ENCODE measurements around the gene FMN1. TPM values are rescaled to one million over a fixed set of nuclear protein-coding genes. Genes with fewer than 3 reads are reported as not detected.
A peak's percentile ranks its signal among the peaks of the same experiment; 100 is the strongest.
"Not testable (repeated sequence)": the region's sequence is repeated elsewhere in the genome, so short reads cannot be mapped to it uniquely, and the experiment has no call there.

Gene FMN1
- total and polyA plus RNA-seq, 10 of the 15 experiments (the other 5 are each of a cell fraction or from before 2014, with no cell fraction given) = 0.05 to 0.16 (median 0.08) TPM; not detected in 4

- WGBS (ENCODE audit: insufficient coverage, insufficient replicate concordance, low lambda C conversion rate, missing lambda C conversion rate) = 13% methylated on average over 4 of the region's 4 CpGs
- in situ Hi-C loops (cut with MboI) = loop anchor here (10.0 kb wide), 1 partner anchor 287 kb away; no protein-coding TSS in a partner anchor
- SMC1A ChIA-PET (ENCODE audit: uncharacterized antibody, unreplicated experiment) = interaction anchor here (0.9 to 2.4 kb wide), 5 partner anchors 10 to 290 kb away, joined by 3 to 11 read pairs (median 3); no protein-coding TSS in a partner anchor
- Histone ChIP-seq H2AFZ (ENCODE audit: control insufficient read depth, low read depth, low read length) (no peak overlapping the region), H3K4me2 (ENCODE audit: control insufficient read depth, insufficient read depth) (no peak overlapping the region), H3K9ac (ENCODE audit: control insufficient read depth, insufficient read depth, low read length) (no peak overlapping the region), H3K9me3 (replicated peaks; ENCODE audit: control insufficient read depth, insufficient read depth, low read length) (no peaks in the 10 kb centered on the region), H3K27ac (ENCODE audit: control insufficient read depth, insufficient read depth) (no peak overlapping the region), H3K4me1 (ENCODE audit: control insufficient read depth, insufficient read depth, low read length) (no peaks in the 10 kb centered on the region), H3K79me2 (ENCODE audit: control insufficient read depth, insufficient read depth, low read length) (no peaks in the 10 kb centered on the region), H3K27me3 (replicated peaks in 1 of 2; ENCODE audit: control insufficient read depth in 2 of 2, insufficient read depth in 2 of 2, low read length in 1 of 2) (no peaks in the 10 kb centered on the region), H4K20me1 (ENCODE audit: control insufficient read depth, insufficient read depth) (no peaks in the 10 kb centered on the region), H3K4me3 (no peak overlapping the region), H3K36me3 (ENCODE audit: control insufficient read depth in 2 of 2, insufficient read depth in 2 of 2, low read length in 1 of 2) (no peaks in the 10 kb centered on the region)
- POLR2A ChIA-PET = no interaction called here
- intact Hi-C loops (cut with micrococcal nuclease; ENCODE audit: unreplicated experiment) = no loop called here
- TF ChIP-seq BHLHE40 (IDR thresholded peaks at IDR 0.05; ENCODE audit: borderline replicate concordance in 1 of 2, low read depth in 2 of 2, low read length in 1 of 2) = no peak
- no peak for TF ChIP-seq POLR2AphosphoS5 (IDR thresholded peaks at IDR 0.05; ENCODE audit: low read length)
- no peak for TF ChIP-seq ZBED1 (IDR thresholded peaks at IDR 0.05; ENCODE audit: borderline replicate concordance)
- no peak for TF ChIP-seq ETV6 (conservative IDR thresholded peaks at IDR 0.05 in 1 of 2, IDR thresholded peaks at IDR 0.05 in 1 of 2; ENCODE audit: borderline replicate concordance in 1 of 2, low read depth in 1 of 2)
- no peak for TF ChIP-seq SRF (IDR thresholded peaks at IDR 0.05; ENCODE audit: low read depth in 2 of 2, low read length in 2 of 2)
- no peak for TF ChIP-seq ZBTB40 (IDR thresholded peaks at IDR 0.05; ENCODE audit: borderline replicate concordance)
- TF ChIP-seq FOS (IDR thresholded peaks at IDR 0.05; ENCODE audit: borderline replicate concordance, extremely low read depth, insufficient read length) = no peak
- TF ChIP-seq ZNF207 (IDR thresholded peaks at IDR 0.05; ENCODE audit: borderline replicate concordance) = no peak
- TF ChIP-seq ESRRA (IDR thresholded peaks at IDR 0.05; ENCODE audit: low read length) = no peak
- TF ChIP-seq NR2C1 (IDR thresholded peaks at IDR 0.05) = no peak
- no peak for TF ChIP-seq EP300 (IDR thresholded peaks at IDR 0.05; ENCODE audit: borderline replicate concordance in 1 of 2, control insufficient read depth in 1 of 2, low read depth in 2 of 2, low read length in 2 of 2)
- CTCF ChIA-PET = interaction anchor here (0.7 to 8.1 kb wide), 4 partner anchors 15 to 289 kb away, joined by 3 to 119 read pairs (median 16); no protein-coding TSS in a partner anchor
- BruUV-seq (replicated peaks) = no TSS peak
- RAD21 ChIA-PET (ENCODE audit: unreplicated experiment) = interaction anchor here (0.6 to 2.9 kb wide), 5 partner anchors 15 to 188 kb away, joined by 3 to 9 read pairs (median 3); no protein-coding TSS in a partner anchor
- DNase-seq (ENCODE audit: low read depth, low spot score) = no peak
- FAIRE-seq = no peak
- ATAC-seq = peak; percentile 31; the same call in 2 of the 3 replicates
Measured at GRCh38 chr15:32951736-32952464, 242.6 kb downstream of the FMN1 start.

GRCh38 chr15:32950051-32950450 is 244.5 kb downstream of the FMN1 start:
- POLR2A ChIA-PET; H3K9me3 ChIP-seq (replicated peaks; ENCODE audit: control insufficient read depth, insufficient read depth, low read length); H3K4me1 ChIP-seq (ENCODE audit: control insufficient read depth, insufficient read depth, low read length); H3K36me3 ChIP-seq (ENCODE audit: control insufficient read depth in 2 of 2, insufficient read depth in 2 of 2, low read length in 1 of 2); H3K4me3 ChIP-seq; H3K4me2 ChIP-seq (ENCODE audit: control insufficient read depth, insufficient read depth); FAIRE-seq; ATAC-seq; SMC1A ChIA-PET (ENCODE audit: uncharacterized antibody, unreplicated experiment); H3K27me3 ChIP-seq (replicated peaks in 1 of 2; ENCODE audit: control insufficient read depth in 2 of 2, insufficient read depth in 2 of 2, low read length in 1 of 2); RAD21 ChIA-PET (ENCODE audit: unreplicated experiment); H3K79me2 ChIP-seq (ENCODE audit: control insufficient read depth, insufficient read depth, low read length); BruUV-seq (replicated peaks); H4K20me1 ChIP-seq (ENCODE audit: control insufficient read depth, insufficient read depth); intact Hi-C loops (cut with micrococcal nuclease; ENCODE audit: unreplicated experiment); H3K27ac ChIP-seq (ENCODE audit: control insufficient read depth, insufficient read depth); H2AFZ ChIP-seq (ENCODE audit: control insufficient read depth, low read depth, low read length); H3K9ac ChIP-seq (ENCODE audit: control insufficient read depth, insufficient read depth, low read length); DNase-seq (ENCODE audit: low read depth, low spot score): not testable (repeated sequence)
- CTCF ChIA-PET = interaction anchor here (0.6 kb wide), 2 partner anchors 267 to 288 kb away, joined by 3 read pairs; no protein-coding TSS in a partner anchor
- in situ Hi-C loops (cut with MboI) = loop anchor here (10.0 kb wide), 1 partner anchor 285 kb away; no protein-coding TSS in a partner anchor

Data from GM12878 (cell line).